ENCODE measurements around the gene CYP24A1. TPM values are rescaled to one million over a fixed set of nuclear protein-coding genes. Genes with fewer than 3 reads are reported as not detected.

Gene CYP24A1
- total and polyA plus RNA-seq, 2 of the 13 experiments (the other 11 are each of a cell fraction or from before 2014, with no cell fraction given), result 9.4 to 32.7 TPM

DNA sequence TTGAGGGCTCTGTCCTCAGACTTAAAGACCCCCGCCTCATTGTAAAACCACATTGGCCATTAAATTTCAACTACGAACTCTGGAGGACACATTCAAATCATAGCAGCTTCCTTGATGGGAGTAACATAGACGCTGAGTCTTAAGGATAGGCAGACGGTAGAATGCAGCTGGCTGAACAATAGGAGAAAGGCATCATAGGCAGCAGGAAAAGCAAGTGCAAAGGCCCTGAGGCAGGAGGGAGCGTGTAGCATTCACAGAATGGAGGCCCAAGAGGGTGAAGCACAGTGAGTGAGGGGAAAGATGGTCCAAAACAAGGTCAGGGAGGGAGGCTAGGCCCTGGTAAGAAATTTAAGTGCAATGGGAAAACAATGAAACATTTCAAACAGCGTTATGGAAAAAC is 25.5 kb upstream of the CYP24A1 start:
- TF ChIP-seq MIER3 (CRISPR knock-in tag; IDR thresholded peaks at IDR 0.05; ENCODE audit: borderline replicate concordance), result no peak
- TF ChIP-seq ZNF160 (CRISPR knock-in tag; IDR thresholded peaks at IDR 0.05), result no peak
- no peak for TF ChIP-seq ZSCAN21 (CRISPR knock-in tag; IDR thresholded peaks at IDR 0.05; ENCODE audit: borderline replicate concordance)
- no peak for TF ChIP-seq TP53 (CRISPR knock-in tag; conservative IDR thresholded peaks at IDR 0.05)
- no peak for TF ChIP-seq FOXP1 (IDR thresholded peaks at IDR 0.05)
- no peak for TF ChIP-seq FOXP1 (CRISPR knock-in tag; IDR thresholded peaks at IDR 0.05)
- TF ChIP-seq, protein P1, sequence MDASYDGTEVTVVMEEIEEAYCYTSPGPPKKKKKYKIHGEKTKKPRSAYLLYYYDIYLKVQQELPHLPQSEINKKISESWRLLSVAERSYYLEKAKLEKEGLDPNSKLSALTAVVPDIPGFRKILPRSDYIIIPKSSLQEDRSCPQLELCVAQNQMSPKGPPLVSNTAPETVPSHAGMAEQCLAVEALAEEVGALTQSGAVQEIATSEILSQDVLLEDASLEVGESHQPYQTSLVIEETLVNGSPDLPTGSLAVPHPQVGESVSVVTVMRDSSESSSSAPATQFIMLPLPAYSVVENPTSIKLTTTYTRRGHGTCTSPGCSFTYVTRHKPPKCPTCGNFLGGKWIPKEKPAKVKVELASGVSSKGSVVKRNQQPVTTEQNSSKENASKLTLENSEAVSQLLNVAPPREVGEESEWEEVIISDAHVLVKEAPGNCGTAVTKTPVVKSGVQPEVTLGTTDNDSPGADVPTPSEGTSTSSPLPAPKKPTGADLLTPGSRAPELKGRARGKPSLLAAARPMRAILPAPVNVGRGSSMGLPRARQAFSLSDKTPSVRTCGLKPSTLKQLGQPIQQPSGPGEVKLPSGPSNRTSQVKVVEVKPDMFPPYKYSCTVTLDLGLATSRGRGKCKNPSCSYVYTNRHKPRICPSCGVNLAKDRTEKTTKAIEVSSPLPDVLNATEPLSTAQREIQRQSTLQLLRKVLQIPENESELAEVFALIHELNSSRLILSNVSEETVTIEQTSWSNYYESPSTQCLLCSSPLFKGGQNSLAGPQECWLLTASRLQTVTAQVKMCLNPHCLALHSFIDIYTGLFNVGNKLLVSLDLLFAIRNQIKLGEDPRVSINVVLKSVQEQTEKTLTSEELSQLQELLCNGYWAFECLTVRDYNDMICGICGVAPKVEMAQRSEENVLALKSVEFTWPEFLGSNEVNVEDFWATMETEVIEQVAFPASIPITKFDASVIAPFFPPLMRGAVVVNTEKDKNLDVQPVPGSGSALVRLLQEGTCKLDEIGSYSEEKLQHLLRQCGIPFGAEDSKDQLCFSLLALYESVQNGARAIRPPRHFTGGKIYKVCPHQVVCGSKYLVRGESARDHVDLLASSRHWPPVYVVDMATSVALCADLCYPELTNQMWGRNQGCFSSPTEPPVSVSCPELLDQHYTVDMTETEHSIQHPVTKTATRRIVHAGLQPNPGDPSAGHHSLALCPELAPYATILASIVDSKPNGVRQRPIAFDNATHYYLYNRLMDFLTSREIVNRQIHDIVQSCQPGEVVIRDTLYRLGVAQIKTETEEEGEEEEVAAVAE (CRISPR knock-in tag; IDR thresholded peaks at IDR 0.05; ENCODE audit: borderline replicate concordance), result no peak
- TF ChIP-seq, protein P2, sequence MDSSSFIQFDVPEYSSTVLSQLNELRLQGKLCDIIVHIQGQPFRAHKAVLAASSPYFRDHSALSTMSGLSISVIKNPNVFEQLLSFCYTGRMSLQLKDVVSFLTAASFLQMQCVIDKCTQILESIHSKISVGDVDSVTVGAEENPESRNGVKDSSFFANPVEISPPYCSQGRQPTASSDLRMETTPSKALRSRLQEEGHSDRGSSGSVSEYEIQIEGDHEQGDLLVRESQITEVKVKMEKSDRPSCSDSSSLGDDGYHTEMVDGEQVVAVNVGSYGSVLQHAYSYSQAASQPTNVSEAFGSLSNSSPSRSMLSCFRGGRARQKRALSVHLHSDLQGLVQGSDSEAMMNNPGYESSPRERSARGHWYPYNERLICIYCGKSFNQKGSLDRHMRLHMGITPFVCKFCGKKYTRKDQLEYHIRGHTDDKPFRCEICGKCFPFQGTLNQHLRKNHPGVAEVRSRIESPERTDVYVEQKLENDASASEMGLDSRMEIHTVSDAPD (CRISPR knock-in tag; IDR thresholded peaks at IDR 0.05), result no peak
- TF ChIP-seq SALL2 (CRISPR knock-in tag; IDR thresholded peaks at IDR 0.05), result no peak
- no peak for TF ChIP-seq RORA (CRISPR knock-in tag; IDR thresholded peaks at IDR 0.05)
- TF ChIP-seq FOXM1 (CRISPR knock-in tag; IDR thresholded peaks at IDR 0.05), result no peak
- no peak for TF ChIP-seq CENPX (CRISPR knock-in tag; IDR thresholded peaks at IDR 0.05)
- no peak overlapping the region for H3K9ac ChIP-seq (ENCODE audit: insufficient read depth, low read depth, low read length)
- FAIRE-seq (no peak), ATAC-seq (no peak), DNase-seq (ENCODE audit: low spot score) (no peak)
- WGBS (ENCODE audit: low lambda C conversion rate), result 61% methylated on average over 6 of the region's 6 CpGs
- H3K4me2 ChIP-seq (ENCODE audit: low read depth, low read length), result no peak overlapping the region
- H3K79me2 ChIP-seq (ENCODE audit: insufficient read depth, low read length), result no peaks in the 10 kb centered on the region
- H3K36me3 ChIP-seq (replicated peaks in 1 of 2; ENCODE audit: control insufficient read depth in 1 of 2, insufficient read depth in 2 of 2, low read length in 2 of 2), result no peaks in the 10 kb centered on the region
- in situ Hi-C loops (cut with HindIII; ENCODE audit: extremely low pct_ligation_motif_present, low pct_unique_long_range_greater_than_20kb), result loop anchor here (5.0 to 10.0 kb wide), 3 partner anchors 64 to 257 kb away; no protein-coding TSS in a partner anchor
- H4K20me1 ChIP-seq (ENCODE audit: insufficient read depth, low read length), result no peaks in the 10 kb centered on the region
- no peaks in the 10 kb centered on the region for H3K9me3 ChIP-seq (ENCODE audit: low read length)
- no peak overlapping the region for H3K4me3 ChIP-seq (replicated peaks in 1 of 3; ENCODE audit: insufficient read depth in 1 of 3, low read depth in 2 of 3, low read length in 3 of 3)
- ChIA-PET POLR2A (interaction anchor here (1.2 to 2.8 kb wide), 3 partner anchors 92 to 129 kb away, joined by 3 to 13 read pairs (median 4); partner anchors contain the start of gene BCAS1), CTCF (ENCODE audit: low intra/inter-chr PET ratio, low total read pairs) (interaction anchor here (1.0 to 8.3 kb wide), 9 partner anchors 8 to 620 kb away, joined by 3 to 358 read pairs (median 5); partner anchors contain the start of gene PFDN4)
- H3K4me1 ChIP-seq (ENCODE audit: insufficient read depth, low read length), result peaks cover 50% of the 10 kb centered on the region
- no peak overlapping the region for H2AFZ ChIP-seq (ENCODE audit: low read length)
- BruUV-seq (replicated peaks), result no TSS peak
- intact Hi-C loops (cut with micrococcal nuclease; ENCODE audit: unreplicated experiment), result loop anchor here (2.0 kb wide), 2 partner anchors 258 to 618 kb away; no protein-coding TSS in a partner anchor
- H3K27ac ChIP-seq (ENCODE audit: extremely low read length, insufficient read depth, low read length), result no peak overlapping the region
- peaks cover 0 to 9% of the 10 kb centered on the region in 2 experiments; a peak in 1 of 5 replicates for H3K27me3 ChIP-seq (ENCODE audit: control insufficient read depth in 1 of 2, insufficient read depth in 2 of 2, low read length in 2 of 2)
